Loucy (cell line): Measurements from ENCODE around the gene ABCC3.

Source experiments
- H2AFZ ChIP-seq: fragments of 200-600 bp; sonication (generic); 2 replicates; pipeline ENCODE4 v1.6.0; 2016; ENCODE audit warnings: antibody characterized with exemption, mild to moderate bottlenecking, low read length, moderate library complexity
- H3F3A ChIP-seq: fragments of 200-600 bp; 2 replicates; pipeline ENCODE4 v1.6.0; 2016; ENCODE audit warnings: antibody characterized with exemption, low read depth, mild to moderate bottlenecking
- H3K27me3 ChIP-seq: fragments of 200-600 bp; sonication (generic); 2 replicates; pipeline ENCODE4 v1.6.1; 2014; ENCODE audit warnings: low read length, mild to moderate bottlenecking; ENCODE audit not compliant: insufficient read depth, poor library complexity, severe bottlenecking
- H3K36me3 ChIP-seq: fragments of 200-600 bp; sonication (generic); 2 replicates; pipeline ENCODE4 v1.6.1; 2016; ENCODE audit warnings: low read length; ENCODE audit not compliant: insufficient read depth
- H3K4me1 ChIP-seq: fragments of 200-600 bp; sonication (generic); 2 replicates; pipeline ENCODE4 v1.5.1; 2014; ENCODE audit warnings: low read length, mild to moderate bottlenecking; ENCODE audit not compliant: insufficient read depth, poor library complexity, severe bottlenecking
- H3K4me2 ChIP-seq: fragments of 200-600 bp; sonication (generic); 2 replicates; pipeline ENCODE4 v1.6.0; 2014; ENCODE audit warnings: antibody characterized with exemption, low read length, low read depth, mild to moderate bottlenecking; ENCODE audit not compliant: poor library complexity, severe bottlenecking
- H3K4me3 ChIP-seq: fragments of 200-600 bp; sonication (generic); 2 replicates; pipeline ENCODE4 v1.5.1; 2014; ENCODE audit warnings: low read length, mild to moderate bottlenecking, mixed read lengths; ENCODE audit not compliant: poor library complexity, severe bottlenecking
- H3K79me2 ChIP-seq: fragments of 200-600 bp; sonication (generic); 2 replicates; pipeline ENCODE4 v1.6.1; 2014; ENCODE audit warnings: low read length; ENCODE audit not compliant: insufficient read depth
- H3K9ac ChIP-seq: fragments of 200-600 bp; sonication (generic); 2 replicates; pipeline ENCODE4 v1.6.0; 2014; ENCODE audit warnings: mild to moderate bottlenecking, low read depth, low read length, moderate library complexity; ENCODE audit not compliant: poor library complexity, severe bottlenecking
- H3K9me2 ChIP-seq: fragments of 200-600 bp; sonication (generic); replicated peaks from 2 replicates; pipeline ENCODE4 v1.6.1; 2016; ENCODE audit warnings: low read depth, low read length, mixed read lengths
- H3K9me3 ChIP-seq: fragments of 200-600 bp; sonication (generic); 2 replicates; pipeline ENCODE4 v1.6.1; 2014; ENCODE audit warnings: mild to moderate bottlenecking, antibody characterized with exemption, low read length, low read depth; ENCODE audit not compliant: insufficient read depth
- H4K20me1 ChIP-seq: fragments of 200-600 bp; sonication (generic); 2 replicates; pipeline ENCODE4 v1.6.0; 2014; ENCODE audit warnings: antibody characterized with exemption, low read length, mild to moderate bottlenecking; ENCODE audit not compliant: insufficient read depth, poor library complexity, severe bottlenecking
- EZH2phosphoT487 ChIP-seq: fragments of 200-600 bp; IDR thresholded peaks from 2 replicates; pipeline ENCODE4 v1.6.1; 2018; ENCODE audit warnings: antibody characterized with exemption, mild to moderate bottlenecking, moderate library complexity, borderline replicate concordance
- TF ChIP-seq, protein P1 (sequence below): fragments of 200-600 bp; sonication (generic); conservative IDR thresholded peaks from 2 replicates; pipeline ENCODE4 v1.5.1; 2014; ENCODE audit warnings: mild to moderate bottlenecking, antibody characterized with exemption, low read length

The ABCC3 gene

DNA sequence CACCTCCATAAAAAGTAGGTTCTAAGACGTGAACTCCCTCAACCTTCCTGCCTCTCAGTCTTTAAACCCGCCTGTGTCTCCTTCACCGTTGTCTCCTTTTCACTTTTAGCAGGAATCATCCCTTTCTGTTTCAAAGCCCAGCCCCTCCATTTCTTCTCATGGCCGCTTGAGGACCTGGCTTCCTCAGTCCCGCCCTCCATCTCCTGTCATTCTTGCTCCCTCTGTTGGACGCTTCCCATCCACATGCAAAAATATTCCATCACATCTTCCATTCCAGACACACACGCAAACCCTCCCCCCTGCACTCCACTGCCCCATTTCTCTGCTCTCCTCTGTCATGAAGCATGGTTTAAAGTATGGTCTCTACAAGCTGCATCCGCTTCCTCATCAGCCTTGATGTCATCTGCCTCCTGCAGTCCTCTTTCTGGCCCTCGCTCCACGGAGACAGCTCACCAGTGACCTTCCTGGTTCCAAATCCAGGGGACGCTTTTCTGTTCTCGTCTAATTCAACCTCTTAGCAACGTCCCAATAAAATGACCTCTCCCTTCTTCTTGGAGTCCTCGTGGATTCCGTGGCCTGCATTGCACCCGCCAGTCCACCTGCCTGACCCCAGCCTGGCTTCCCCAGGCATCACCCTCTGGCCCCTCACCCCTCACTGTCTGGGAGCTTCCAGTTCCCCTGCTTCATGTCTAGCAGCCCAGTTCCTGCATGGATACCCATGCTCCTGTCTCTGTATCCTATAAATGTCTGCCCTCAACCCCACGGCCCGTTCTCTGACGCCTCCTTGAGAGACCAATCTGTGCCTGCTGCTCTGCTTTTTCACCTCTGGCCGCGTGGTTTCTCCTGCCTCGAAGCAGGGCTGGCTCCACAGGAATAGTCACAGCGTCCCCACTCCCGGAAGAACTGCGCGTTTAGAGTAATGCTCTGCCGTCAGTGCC, 46.9 kb downstream of the ABCC3 start:
- no peaks in the 10 kb centered on the region for H3K27me3 ChIP-seq
- TF ChIP-seq, protein P1, sequence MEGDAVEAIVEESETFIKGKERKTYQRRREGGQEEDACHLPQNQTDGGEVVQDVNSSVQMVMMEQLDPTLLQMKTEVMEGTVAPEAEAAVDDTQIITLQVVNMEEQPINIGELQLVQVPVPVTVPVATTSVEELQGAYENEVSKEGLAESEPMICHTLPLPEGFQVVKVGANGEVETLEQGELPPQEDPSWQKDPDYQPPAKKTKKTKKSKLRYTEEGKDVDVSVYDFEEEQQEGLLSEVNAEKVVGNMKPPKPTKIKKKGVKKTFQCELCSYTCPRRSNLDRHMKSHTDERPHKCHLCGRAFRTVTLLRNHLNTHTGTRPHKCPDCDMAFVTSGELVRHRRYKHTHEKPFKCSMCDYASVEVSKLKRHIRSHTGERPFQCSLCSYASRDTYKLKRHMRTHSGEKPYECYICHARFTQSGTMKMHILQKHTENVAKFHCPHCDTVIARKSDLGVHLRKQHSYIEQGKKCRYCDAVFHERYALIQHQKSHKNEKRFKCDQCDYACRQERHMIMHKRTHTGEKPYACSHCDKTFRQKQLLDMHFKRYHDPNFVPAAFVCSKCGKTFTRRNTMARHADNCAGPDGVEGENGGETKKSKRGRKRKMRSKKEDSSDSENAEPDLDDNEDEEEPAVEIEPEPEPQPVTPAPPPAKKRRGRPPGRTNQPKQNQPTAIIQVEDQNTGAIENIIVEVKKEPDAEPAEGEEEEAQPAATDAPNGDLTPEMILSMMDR, result peak; percentile 35
- no peak for TF ChIP-seq EZH2phosphoT487
- H3K36me3 ChIP-seq, result no peaks in the 10 kb centered on the region
- no peak overlapping the region for H3K9ac ChIP-seq
- H3K4me1 ChIP-seq, result no peaks in the 10 kb centered on the region
- H3K4me3 ChIP-seq, result no peak overlapping the region
- no peaks in the 10 kb centered on the region for H3K9me2 ChIP-seq
- H3K9me3 ChIP-seq, result no peaks in the 10 kb centered on the region
- no peaks in the 10 kb centered on the region for H4K20me1 ChIP-seq
- H3K4me2 ChIP-seq, result no peak overlapping the region
- H3K79me2 ChIP-seq, result no peaks in the 10 kb centered on the region
- peak overlapping the region; percentile 73 for H2AFZ ChIP-seq
- no peaks in the 10 kb centered on the region for H3F3A ChIP-seq

DNA sequence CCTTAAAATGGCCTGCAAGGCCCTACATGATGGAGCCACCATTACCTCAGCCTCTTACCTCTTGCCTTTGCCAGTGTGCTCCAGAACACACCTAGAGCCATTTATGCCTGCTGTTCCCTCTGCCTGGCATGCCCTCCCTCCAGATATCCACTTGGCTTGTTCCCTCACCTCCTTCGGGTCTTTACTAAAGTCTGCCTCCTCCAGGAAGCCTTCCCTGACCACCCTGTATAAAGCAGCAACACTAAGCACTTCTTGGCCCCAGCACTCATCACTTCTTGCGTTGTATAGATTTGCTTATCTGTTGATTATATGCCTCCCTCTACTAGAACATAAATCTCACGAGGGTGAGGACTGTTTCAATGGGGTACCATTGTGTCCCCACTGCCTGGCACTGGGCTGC, 47.8 kb downstream of the ABCC3 start:
- no peaks in the 10 kb centered on the region for H3K36me3 ChIP-seq

DNA sequence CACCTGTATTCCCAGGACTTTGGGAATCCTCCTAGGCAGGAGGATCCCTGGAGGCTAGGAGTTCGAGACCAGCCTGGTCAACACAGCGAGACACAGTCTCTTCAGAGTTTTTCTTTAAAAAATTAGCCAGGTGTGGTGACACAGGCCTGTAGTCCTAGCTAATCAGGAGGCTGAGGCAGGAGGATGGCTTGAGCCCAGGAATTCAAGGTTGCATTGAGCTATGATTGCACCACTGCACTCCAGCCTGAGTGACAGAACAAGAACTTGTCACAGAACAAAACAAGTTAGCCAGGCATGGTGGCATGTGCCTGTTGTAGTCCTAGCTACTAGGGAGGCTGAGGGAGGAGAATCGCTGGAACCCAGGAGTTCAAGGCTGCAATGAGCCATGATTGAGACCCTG, 48.3 kb downstream of the ABCC3 start:
- no peak for TF ChIP-seq EZH2phosphoT487
- TF ChIP-seq, protein P1, result no peak
- Histone ChIP-seq H3K4me2 (no peak overlapping the region), H2AFZ (no peak overlapping the region), H3K9ac (no peak overlapping the region), H3K4me1 (no peaks in the 10 kb centered on the region), H3K9me2 (no peaks in the 10 kb centered on the region), H3K9me3 (no peaks in the 10 kb centered on the region), H3K27me3 (no peaks in the 10 kb centered on the region), H3K4me3 (no peak overlapping the region), H3K36me3 (no peaks in the 10 kb centered on the region), H3F3A (no peaks in the 10 kb centered on the region), H3K79me2 (no peaks in the 10 kb centered on the region), H4K20me1 (no peaks in the 10 kb centered on the region)

More for the DNA sequence above, 47.8 kb downstream of the ABCC3 start:
- no peaks in the 10 kb centered on the region for H4K20me1 ChIP-seq
- H3K9ac ChIP-seq, result no peak overlapping the region
- H3K9me2 ChIP-seq, result no peaks in the 10 kb centered on the region
- no peak overlapping the region for H2AFZ ChIP-seq
- no peaks in the 10 kb centered on the region for H3K4me1 ChIP-seq
- no peaks in the 10 kb centered on the region for H3K9me3 ChIP-seq
- no peak overlapping the region for H3K4me2 ChIP-seq
- TF ChIP-seq EZH2phosphoT487, result no peak
- TF ChIP-seq, protein P1, result no peak
- no peak overlapping the region for H3K4me3 ChIP-seq
- no peaks in the 10 kb centered on the region for H3K27me3 ChIP-seq
- H3K79me2 ChIP-seq, result no peaks in the 10 kb centered on the region
- H3F3A ChIP-seq, result no peaks in the 10 kb centered on the region
